ENCODE results near the gene DTNB.
A peak's percentile ranks its signal among the peaks of the same experiment; 100 is the strongest.

Gene DTNB

GRCh38 chr2:25618676-25619075 is 54.7 kb downstream of the DTNB start:
- Histone ChIP-seq H3K36me3 (ENCODE audit: control insufficient read depth in 2 of 2, insufficient read depth in 1 of 2, low read length in 2 of 2) (no peaks in the 10 kb centered on the region), H3K4me3 (ENCODE audit: low read depth, low read length) (no peak overlapping the region), H3K27ac (ENCODE audit: extremely low read depth, low read depth, low read length) (peak overlapping the region; percentile 50), H3K4me1 (ENCODE audit: control insufficient read depth, insufficient read depth, low read length) (peaks cover 26% of the 10 kb centered on the region), H3K9me3 (ENCODE audit: control insufficient read depth, insufficient read depth, low read depth, low read length) (no peaks in the 10 kb centered on the region)
- ChIA-PET POLR2A (no interaction called here), CTCF (interaction anchor here (0.6 to 4.0 kb wide), 5 partner anchors 10 to 81 kb away, joined by 3 to 33 read pairs (median 4); no protein-coding TSS in a partner anchor)
- TF ChIP-seq ZSCAN4 (tag by site-specific recombination; IDR thresholded peaks at IDR 0.05), result 0 out of 2 replicates have a peak, but pooled peaks have one; percentile 16
- peak; percentile 75 for TF ChIP-seq OSR2 (tag by site-specific recombination; IDR thresholded peaks at IDR 0.05)
- TF ChIP-seq ZNF658 (tag by site-specific recombination; IDR thresholded peaks at IDR 0.05), result no peak
- TF ChIP-seq ZNF639 (tag by site-specific recombination; IDR thresholded peaks at IDR 0.05), result peak; percentile 80; the same call in 1 of the 2 replicates
- peak; percentile 30; the same call in 1 of the 2 replicates for TF ChIP-seq SP3 (tag by site-specific recombination; IDR thresholded peaks at IDR 0.05)
- TF ChIP-seq PRDM10 (tag by site-specific recombination; IDR thresholded peaks at IDR 0.05), result no peak; the same call in 1 of the 2 replicates
- no peak for TF ChIP-seq ZNF302 (tag by site-specific recombination; IDR thresholded peaks at IDR 0.05; ENCODE audit: low read depth)
- TF ChIP-seq TSHZ1 (tag by site-specific recombination; IDR thresholded peaks at IDR 0.05; ENCODE audit: borderline replicate concordance), result peak; percentile 87
- TF ChIP-seq OVOL3 (tag by site-specific recombination; IDR thresholded peaks at IDR 0.05), result 0 out of 2 replicates have a peak, but pooled peaks have one; percentile 33
- TF ChIP-seq ZNF350 (tag by site-specific recombination; IDR thresholded peaks at IDR 0.05), result no peak
- no peak for TF ChIP-seq ZNF148 (tag by site-specific recombination; IDR thresholded peaks at IDR 0.05; ENCODE audit: borderline replicate concordance)
- TF ChIP-seq ZNF549 (tag by site-specific recombination; IDR thresholded peaks at IDR 0.05), result no peak
- TF ChIP-seq SCRT1 (tag by site-specific recombination; IDR thresholded peaks at IDR 0.05; ENCODE audit: borderline replicate concordance), result peak; percentile 52; the same call in 1 of the 2 replicates
- TF ChIP-seq INSM2 (tag by site-specific recombination; IDR thresholded peaks at IDR 0.05), result peak; percentile 74
- TF ChIP-seq ZNF521 (tag by site-specific recombination; IDR thresholded peaks at IDR 0.05), result no peak
- TF ChIP-seq ZNF701 (tag by site-specific recombination; IDR thresholded peaks at IDR 0.05), result no peak
- no peak for TF ChIP-seq ZNF560 (tag by site-specific recombination; IDR thresholded peaks at IDR 0.05; ENCODE audit: borderline replicate concordance)
- no peak for TF ChIP-seq ZFP37 (tag by site-specific recombination; IDR thresholded peaks at IDR 0.05)
- peak; percentile 95 for TF ChIP-seq ZBTB48 (tag by site-specific recombination; IDR thresholded peaks at IDR 0.05)
